GM19099 (cell line): Measurements from ENCODE around the gene SEMA5B.

Experiments
- POLR2A ChIP-seq: IDR thresholded peaks from 3 replicates; pipeline ENCODE4 v1.6.1; 2011; ENCODE audit warnings: low read depth; ENCODE audit not compliant: insufficient read length; ENCODE audit errors: extremely low read depth

Gene SEMA5B

GRCh38 chr3:122890077-122890719, 137.4 kb downstream of the SEMA5B start:
- no peak for TF ChIP-seq POLR2A

- TF ChIP-seq POLR2A, result no peak
These were observed 140.6 kb downstream of the SEMA5B start for GRCh38 chr3:122886946-122887345.

- TF ChIP-seq POLR2A, result no peak
These were observed 141.3 kb downstream of the SEMA5B start for GRCh38 chr3:122886251-122886650.

GRCh38 chr3:122882361-122882947, 145.1 kb downstream of the SEMA5B start:
- no peak for TF ChIP-seq POLR2A

- no peak for TF ChIP-seq POLR2A
These were observed 146.9 kb downstream of the SEMA5B start for GRCh38 chr3:122880624-122881023.

GRCh38 chr3:122880173-122880572, 147.4 kb downstream of the SEMA5B start:
- TF ChIP-seq POLR2A, result no peak

- TF ChIP-seq POLR2A, result no peak
These were observed 151.9 kb downstream of the SEMA5B start for GRCh38 chr3:122875547-122876127.

GRCh38 chr3:122873741-122874515, 153.6 kb downstream of the SEMA5B start:
- no peak for TF ChIP-seq POLR2A

- no peak for TF ChIP-seq POLR2A
These were observed 159.2 kb downstream of the SEMA5B start for GRCh38 chr3:122868322-122868721.

GRCh38 chr3:122864498-122864897, 163.1 kb downstream of the SEMA5B start:
- TF ChIP-seq POLR2A, result no peak

- TF ChIP-seq POLR2A, result no peak
These were observed 165.2 kb downstream of the SEMA5B start for GRCh38 chr3:122862381-122862780.
